CD4-positive, CD25-positive, alpha-beta regulatory T cell (primary cell): ENCODE measurements around the gene AP2A1. TPM values are rescaled to one million over a fixed set of nuclear protein-coding genes. Genes with fewer than 3 reads are reported as not detected.

Experiments used
- ATAC-seq, 2 donors: fragments of 150-1000 bp; cut with Tn5 transposase; one replicate each; pipeline ENCODE4 v1.10.0; 2021; ENCODE audit warnings: low read depth in 2 of 2, moderate number of reproducible peaks in 2 of 2, moderate library complexity in 1 of 2
- DNase-seq, 3 donors: peaks; one replicate each; pipeline versions ENCODE4 v3.0.0 to v3.0.0-alpha.2; 2012 to 2022; ENCODE audit warnings: mixed read lengths in 1 of 3
- H3K27ac ChIP-seq: one replicate; pipeline ENCODE4 v1.7.0; 2013; ENCODE audit warnings: mild to moderate bottlenecking, low read length; ENCODE audit not compliant: insufficient read depth, poor library complexity, severe bottlenecking
- H3K27me3 ChIP-seq: one replicate; pipeline ENCODE4 v1.7.0; 2013; ENCODE audit warnings: low read length; ENCODE audit not compliant: control insufficient read depth, insufficient read depth
- H3K36me3 ChIP-seq: one replicate; pipeline ENCODE4 v1.7.0; 2013; ENCODE audit warnings: mild to moderate bottlenecking, low read length, moderate library complexity; ENCODE audit not compliant: control insufficient read depth, insufficient read depth
- H3K4me1 ChIP-seq: 2 replicates; pipeline ENCODE4 v1.7.0; 2013; ENCODE audit warnings: mild to moderate bottlenecking, low read length; ENCODE audit not compliant: insufficient read depth, control insufficient read depth, poor library complexity, severe bottlenecking
- H3K4me3 ChIP-seq: one replicate; pipeline ENCODE4 v1.7.0; 2013; ENCODE audit warnings: low read depth, mild to moderate bottlenecking, low read length, moderate library complexity
- H3K9me3 ChIP-seq, 2 experiments: 1 replicate in 1 of 2; 2 replicates in 1 of 2; pipeline ENCODE4 v1.7.0; 2013; ENCODE audit warnings: low read length in 2 of 2, mild to moderate bottlenecking in 1 of 2, moderate library complexity in 1 of 2; ENCODE audit not compliant: control insufficient read depth in 2 of 2
- H3K27ac Mint-ChIP-seq, 3 donors: one replicate each; pipeline ENCODE4 v1.8.0; 2020 to 2022; ENCODE audit warnings: mild to moderate bottlenecking in 3 of 3, mixed read lengths in 3 of 3, moderate library complexity in 2 of 3
- H3K27me3 Mint-ChIP-seq: one replicate; pipeline ENCODE4 v1.8.0; 2022; ENCODE audit warnings: mild to moderate bottlenecking, mixed read lengths
- H3K36me3 Mint-ChIP-seq: one replicate; pipeline ENCODE4 v1.8.0; 2020; ENCODE audit warnings: mixed read lengths
- H3K4me1 Mint-ChIP-seq, 4 donors: one replicate each; pipeline ENCODE4 v1.8.0; 2020 to 2022; ENCODE audit warnings: mixed read lengths in 4 of 4, mild to moderate bottlenecking in 1 of 4
- H3K4me3 Mint-ChIP-seq, 4 donors: one replicate each; pipeline ENCODE4 v1.8.0; 2020 to 2022; ENCODE audit warnings: mild to moderate bottlenecking in 4 of 4, mixed read lengths in 4 of 4, moderate library complexity in 3 of 4
- H3K9me3 Mint-ChIP-seq, 7 donors: one replicate each; pipeline ENCODE4 v1.8.0; 2020 to 2022; ENCODE audit warnings: mixed read lengths in 7 of 7, mild to moderate bottlenecking in 3 of 7, moderate library complexity in 2 of 7
- polyA plus RNA-seq, 4 donors: library from polyadenylated mRNA; unstranded; fragments of 300-500 nt; fragmentation: Illumina TruSeq; gene quantifications; one replicate each; pipeline ENCODE4 v1.2.3, GENCODE V29; 2021
- total RNA-seq: library from RNA; stranded (reverse); gene quantifications from one replicate; pipeline ENCODE4 v1.2.3, GENCODE V29; 2022

AP2A1 gene
- total and polyA plus RNA-seq, 5 donors from 2014 or later, result 5.2 to 49.5 (median 6.0) TPM

- Histone ChIP-seq H3K36me3 (peaks cover 38% of the 10 kb centered on the region), H3K4me3 (no peak overlapping the region)
Observed at GRCh38 chr19:49786376-49786820, 19.6 kb downstream of the AP2A1 start.

GRCh38 chr19:49787746-49788145, 20.9 kb downstream of the AP2A1 start:
- Mint-ChIP-seq H3K4me3 (no peak overlapping the region), H3K4me1 (peaks cover 0 to 8% (median 4%) of the 10 kb centered on the region in 4 donors), H3K36me3 (peaks cover 45% of the 10 kb centered on the region), H3K27me3 (no peaks in the 10 kb centered on the region), H3K27ac (no peak overlapping the region), H3K9me3 (no peaks in the 10 kb centered on the region)
- Histone ChIP-seq H3K4me3 (no peak overlapping the region), H3K27me3 (no peaks in the 10 kb centered on the region), H3K9me3 (no peaks in the 10 kb centered on the region), H3K4me1 (no peaks in the 10 kb centered on the region), H3K27ac (no peak overlapping the region), H3K36me3 (peaks cover 35% of the 10 kb centered on the region)
- ATAC-seq (no peak), DNase-seq (no peak)

More at GRCh38 chr19:49786376-49786820, 19.6 kb downstream of the AP2A1 start:
- Histone ChIP-seq H3K4me1 (no peaks in the 10 kb centered on the region), H3K27me3 (no peaks in the 10 kb centered on the region), H3K9me3 (no peaks in the 10 kb centered on the region), H3K27ac (no peak overlapping the region)
- no peaks in the 10 kb centered on the region for H3K27me3 Mint-ChIP-seq
- no peaks in the 10 kb centered on the region for H3K9me3 Mint-ChIP-seq
- ATAC-seq (no peak), DNase-seq (no peak)
- H3K36me3 Mint-ChIP-seq, result peaks cover 44% of the 10 kb centered on the region
- H3K27ac Mint-ChIP-seq, result peak overlapping the region in 1 of 3 donors; percentile 54
- no peak overlapping the region for H3K4me3 Mint-ChIP-seq
- H3K4me1 Mint-ChIP-seq, result peaks cover 0 to 8% (median 4%) of the 10 kb centered on the region in 4 donors

- Mint-ChIP-seq H3K9me3 (no peaks in the 10 kb centered on the region), H3K36me3 (peaks cover 43% of the 10 kb centered on the region), H3K4me1 (peaks cover 0 to 8% (median 4%) of the 10 kb centered on the region in 4 donors), H3K4me3 (no peak overlapping the region), H3K27ac (no peak overlapping the region), H3K27me3 (no peaks in the 10 kb centered on the region)
- ATAC-seq, result no peak
- peaks cover 34% of the 10 kb centered on the region for H3K36me3 ChIP-seq
- no peaks in the 10 kb centered on the region for H3K4me1 ChIP-seq
- DNase-seq, result no peak
- H3K9me3 ChIP-seq, result no peaks in the 10 kb centered on the region
- H3K4me3 ChIP-seq, result no peak overlapping the region
- H3K27ac ChIP-seq, result no peak overlapping the region
- H3K27me3 ChIP-seq, result no peaks in the 10 kb centered on the region
Observed at GRCh38 chr19:49788857-49789256, 22.1 kb downstream of the AP2A1 start.

GRCh38 chr19:49790866-49791265, 24.1 kb downstream of the AP2A1 start:
- no peak for DNase-seq
- Histone ChIP-seq H3K4me3 (no peak overlapping the region), H3K27me3 (no peaks in the 10 kb centered on the region), H3K4me1 (no peaks in the 10 kb centered on the region), H3K36me3 (peaks cover 44% of the 10 kb centered on the region), H3K9me3 (no peaks in the 10 kb centered on the region), H3K27ac (no peak overlapping the region)
- Mint-ChIP-seq H3K4me3 (no peak overlapping the region), H3K27ac (no peak overlapping the region), H3K27me3 (no peaks in the 10 kb centered on the region), H3K36me3 (peaks cover 37% of the 10 kb centered on the region), H3K4me1 (peaks cover 0 to 8% (median 4%) of the 10 kb centered on the region in 4 donors), H3K9me3 (no peaks in the 10 kb centered on the region)
- ATAC-seq, result no peak

- H3K4me3 ChIP-seq, result no peak overlapping the region
- H3K36me3 Mint-ChIP-seq, result peaks cover 37% of the 10 kb centered on the region
- H3K4me1 ChIP-seq, result no peaks in the 10 kb centered on the region
- H3K27ac ChIP-seq, result no peak overlapping the region
- H3K27me3 Mint-ChIP-seq, result no peaks in the 10 kb centered on the region
- peaks cover 54% of the 10 kb centered on the region for H3K36me3 ChIP-seq
- no peak for ATAC-seq
- H3K9me3 ChIP-seq, result no peaks in the 10 kb centered on the region
- no peak overlapping the region for H3K27ac Mint-ChIP-seq
- no peaks in the 10 kb centered on the region for H3K27me3 ChIP-seq
- H3K4me3 Mint-ChIP-seq, result no peak overlapping the region
- no peak for DNase-seq
- peaks cover 0 to 8% (median 4%) of the 10 kb centered on the region in 4 donors for H3K4me1 Mint-ChIP-seq
- no peaks in the 10 kb centered on the region for H3K9me3 Mint-ChIP-seq
Observed at GRCh38 chr19:49791776-49792445, 25.1 kb downstream of the AP2A1 start.

GRCh38 chr19:49792829-49793560, 26.2 kb downstream of the AP2A1 start:
- no peaks in the 10 kb centered on the region for H3K9me3 Mint-ChIP-seq
- H3K36me3 Mint-ChIP-seq, result peaks cover 37% of the 10 kb centered on the region
- Histone ChIP-seq H3K27me3 (no peaks in the 10 kb centered on the region), H3K9me3 (no peaks in the 10 kb centered on the region), H3K27ac (no peak overlapping the region), H3K4me3 (no peak overlapping the region), H3K4me1 (no peaks in the 10 kb centered on the region), H3K36me3 (peaks cover 60% of the 10 kb centered on the region)
- H3K4me1 Mint-ChIP-seq, result peaks cover 0 to 8% (median 4%) of the 10 kb centered on the region in 4 donors
- H3K27ac Mint-ChIP-seq, result no peak overlapping the region
- DNase-seq (no peak), ATAC-seq (no peak)
- H3K27me3 Mint-ChIP-seq, result no peaks in the 10 kb centered on the region
- no peak overlapping the region for H3K4me3 Mint-ChIP-seq

GRCh38 chr19:49793561-49793840, 26.7 kb downstream of the AP2A1 start:
- Histone ChIP-seq H3K4me1 (no peaks in the 10 kb centered on the region), H3K27ac (no peak overlapping the region), H3K36me3 (peaks cover 63% of the 10 kb centered on the region), H3K4me3 (no peak overlapping the region), H3K27me3 (no peaks in the 10 kb centered on the region), H3K9me3 (no peaks in the 10 kb centered on the region)
- no peaks in the 10 kb centered on the region for H3K9me3 Mint-ChIP-seq
- H3K27ac Mint-ChIP-seq, result no peak overlapping the region
- ATAC-seq, result no peak
- H3K4me3 Mint-ChIP-seq, result no peak overlapping the region
- peaks cover 32% of the 10 kb centered on the region for H3K36me3 Mint-ChIP-seq
- no peak for DNase-seq
- H3K27me3 Mint-ChIP-seq, result no peaks in the 10 kb centered on the region
- peaks cover 0 to 4% (median 2%) of the 10 kb centered on the region in 4 donors for H3K4me1 Mint-ChIP-seq

GRCh38 chr19:49795615-49796014, 28.8 kb downstream of the AP2A1 start:
- Histone ChIP-seq H3K4me3 (no peak overlapping the region), H3K27me3 (no peaks in the 10 kb centered on the region), H3K9me3 (no peaks in the 10 kb centered on the region), H3K36me3 (peaks cover 69% of the 10 kb centered on the region), H3K4me1 (no peaks in the 10 kb centered on the region), H3K27ac (no peak overlapping the region)
- Mint-ChIP-seq H3K27me3 (no peaks in the 10 kb centered on the region), H3K4me3 (no peak overlapping the region), H3K27ac (no peak overlapping the region), H3K4me1 (peaks cover 0 to under 1% (median 0%) of the 10 kb centered on the region in 4 donors), H3K36me3 (peaks cover 23% of the 10 kb centered on the region), H3K9me3 (no peaks in the 10 kb centered on the region)
- DNase-seq (no peak), ATAC-seq (no peak)
